CD14-positive monocyte (primary cell): ENCODE results near the gene F7. TPM values are rescaled to one million over a fixed set of nuclear protein-coding genes. Genes with fewer than 3 reads are reported as not detected.

Experiments used
- DNase-seq, 3 donors: peaks; one replicate each; pipeline ENCODE4 v3.0.0-alpha.2; 2011 to 2022
- H2AFZ ChIP-seq: 2 replicates; pipeline ENCODE4 v1.6.0; 2012; ENCODE audit warnings: mild to moderate bottlenecking, low read depth, low read length, inconsistent platforms; ENCODE audit not compliant: insufficient read depth, poor library complexity, severe bottlenecking
- H3K27ac ChIP-seq, 2 donors: 1 replicate in 1 of 2; 2 replicates in 1 of 2; pipeline ENCODE4 v1.5.1; 2012 to 2013; ENCODE audit warnings: low read length in 2 of 2, control low read depth in 1 of 2, inconsistent platforms in 1 of 2, low read depth in 1 of 2, mild to moderate bottlenecking in 1 of 2
- H3K27me3 ChIP-seq, 2 donors: one replicate each; pipeline versions ENCODE4 v1.6.0 to v1.6.1; 2011 to 2013; ENCODE audit warnings: low read length in 2 of 2; ENCODE audit not compliant: control insufficient read depth in 2 of 2, insufficient read depth in 2 of 2
- H3K36me3 ChIP-seq, 2 donors: replicated peaks in 1 of 2; 1 replicate in 1 of 2; 2 replicates in 1 of 2; pipeline versions ENCODE4 v1.5.1 to v1.6.1; 2012 to 2013; ENCODE audit warnings: low read length in 2 of 2, control low read depth in 1 of 2, inconsistent platforms in 1 of 2, mild to moderate bottlenecking in 1 of 2; ENCODE audit not compliant: insufficient read depth in 2 of 2, control insufficient read depth in 1 of 2
- H3K4me1 ChIP-seq, 2 donors: 1 replicate in 1 of 2; 2 replicates in 1 of 2; pipeline versions ENCODE4 v1.5.1 to v1.6.1; 2012 to 2013; ENCODE audit warnings: low read length in 2 of 2, control low read depth in 1 of 2, inconsistent platforms in 1 of 2, mild to moderate bottlenecking in 1 of 2, moderate library complexity in 1 of 2; ENCODE audit not compliant: insufficient read depth in 2 of 2, control insufficient read depth in 1 of 2
- H3K4me2 ChIP-seq: replicated peaks from 2 replicates; pipeline ENCODE3; 2012; ENCODE audit warnings: low read length, moderate library complexity, mild to moderate bottlenecking; ENCODE audit not compliant: poor library complexity, severe bottlenecking; ENCODE audit errors: extremely low read depth
- H3K4me3 ChIP-seq, 3 experiments: fragments of 200-600 bp in 1 of 3; sonication (generic) in 1 of 3; replicated peaks in 1 of 3; 1 replicate in 2 of 3; 2 replicates in 1 of 3; pipeline ENCODE4 v1.5.1; 2011 to 2013; ENCODE audit warnings: low read length in 3 of 3, mild to moderate bottlenecking in 3 of 3, control low read depth in 2 of 3, low read depth in 2 of 3, inconsistent platforms in 1 of 3, moderate library complexity in 1 of 3
- H3K79me2 ChIP-seq: 2 replicates; pipeline ENCODE4 v1.6.0; 2012; ENCODE audit warnings: mild to moderate bottlenecking, control low read depth, inconsistent platforms, low read length, moderate library complexity; ENCODE audit not compliant: insufficient read depth
- H3K9ac ChIP-seq: 2 replicates; pipeline ENCODE4 v1.6.0; 2017; ENCODE audit warnings: low read length, mild to moderate bottlenecking; ENCODE audit not compliant: insufficient read depth, poor library complexity, severe bottlenecking
- H3K9me3 ChIP-seq, 2 donors: replicated peaks in 1 of 2; 1 replicate in 1 of 2; 2 replicates in 1 of 2; pipeline versions ENCODE4 v1.5.1 to v1.6.1; 2012 to 2013; ENCODE audit warnings: low read length in 2 of 2, control low read depth in 1 of 2; ENCODE audit not compliant: control insufficient read depth in 1 of 2, insufficient read depth in 1 of 2
- H4K20me1 ChIP-seq: 2 replicates; pipeline ENCODE4 v1.6.0; 2012; ENCODE audit warnings: mild to moderate bottlenecking, low read length, control low read depth, moderate library complexity; ENCODE audit not compliant: insufficient read depth
- H3K27ac Mint-ChIP-seq, 7 donors: one replicate each; pipeline ENCODE4 v1.8.0; 2020; ENCODE audit warnings: mild to moderate bottlenecking in 7 of 7, mixed read lengths in 7 of 7, moderate library complexity in 6 of 7, inconsistent platforms in 2 of 7
- H3K27me3 Mint-ChIP-seq, 3 donors: one replicate each; pipeline ENCODE4 v1.8.0; 2021 to 2022; ENCODE audit warnings: low read depth in 3 of 3, mild to moderate bottlenecking in 3 of 3, mixed read lengths in 3 of 3, moderate library complexity in 3 of 3, inconsistent platforms in 1 of 3
- H3K36me3 Mint-ChIP-seq, 2 donors: one replicate each; pipeline ENCODE4 v1.8.0; 2020; ENCODE audit warnings: mixed read lengths in 2 of 2, inconsistent platforms in 1 of 2, mild to moderate bottlenecking in 1 of 2
- H3K4me1 Mint-ChIP-seq: one replicate; pipeline ENCODE4 v1.8.0; 2020; ENCODE audit warnings: mild to moderate bottlenecking, mixed read lengths
- H3K4me3 Mint-ChIP-seq, 2 donors: one replicate each; pipeline ENCODE4 v1.8.0; 2020; ENCODE audit warnings: mild to moderate bottlenecking in 2 of 2, mixed read lengths in 2 of 2, moderate library complexity in 1 of 2
- H3K9me3 Mint-ChIP-seq, 7 donors: one replicate each; pipeline ENCODE4 v1.8.0; 2020 to 2022; ENCODE audit warnings: mixed read lengths in 7 of 7, mild to moderate bottlenecking in 6 of 7, moderate library complexity in 6 of 7, inconsistent platforms in 2 of 7
- WGBS: methylation state at CpG from one replicate; pipeline ENCODE4 v1.1.5; 2013; ENCODE audit warnings: missing lambda C conversion rate; ENCODE audit not compliant: insufficient coverage; 5-methylcytosine and 5-hydroxymethylcytosine counted together
- intact Hi-C, 2 donors: fragments of 100-400 bp; cut with micrococcal nuclease; formaldehyde crosslinking; loops; one replicate each; pipeline versions ENCODE4 v1.15.0 to v1.15.1; 2023
- polyA plus RNA-seq, 3 donors: library from polyadenylated mRNA; depleted of rRNA in 1 of 3; unstranded in 2 of 3; stranded (reverse) in 1 of 3; fragments of 300-500 nt in 2 of 3; fragments of >200 nt in 1 of 3; fragmentation: Illumina TruSeq in 2 of 3; gene quantifications; 1 replicate in 2 of 3; 2 replicates in 1 of 3; pipeline ENCODE4 v1.2.3, GENCODE V29; 2012 to 2021
- TF ChIP-seq, protein P1 (sequence below): fragments of 200-600 bp; IDR thresholded peaks from one replicate; pipeline ENCODE4 v1.8.0; 2022; ENCODE audit warnings: antibody characterized with exemption, mild to moderate bottlenecking

F7 gene
- polyA plus RNA-seq, 3 donors, result not detected

DNA sequence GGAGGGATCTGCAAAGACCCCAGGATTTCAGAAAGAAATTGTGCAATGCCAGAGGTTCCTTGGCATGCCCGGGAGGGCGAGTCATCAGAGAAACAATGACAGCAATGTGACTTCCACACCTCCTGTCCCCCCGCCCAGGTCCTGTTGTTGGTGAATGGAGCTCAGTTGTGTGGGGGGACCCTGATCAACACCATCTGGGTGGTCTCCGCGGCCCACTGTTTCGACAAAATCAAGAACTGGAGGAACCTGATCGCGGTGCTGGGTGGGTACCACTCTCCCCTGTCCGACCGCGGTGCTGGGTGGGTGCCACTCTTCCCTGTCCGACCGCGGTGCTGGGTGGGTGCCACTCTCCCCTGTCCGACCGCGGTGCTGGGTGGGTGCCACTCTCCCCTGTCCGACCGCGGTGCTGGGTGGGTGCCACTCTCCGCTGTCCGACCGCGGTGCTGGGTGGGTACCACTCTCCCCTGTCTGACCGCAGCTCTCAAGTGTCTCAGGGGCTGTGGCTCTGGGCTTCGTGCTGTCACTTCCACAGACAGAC lies 11.8 kb downstream of the F7 start:
- Mint-ChIP-seq H3K4me3 (no peak overlapping the region), H3K4me1 (no peaks in the 10 kb centered on the region), H3K36me3 (no peaks in the 10 kb centered on the region), H3K9me3 (no peaks in the 10 kb centered on the region), H3K27ac (peak overlapping the region in 1 of 7 donors; percentile 69), H3K27me3 (peaks cover 3 to 4% (median 4%) of the 10 kb centered on the region in 3 donors)
- no peak overlapping the region for H3K4me3 ChIP-seq
- no peak overlapping the region for H3K9ac ChIP-seq
- H3K4me2 ChIP-seq, result no peak overlapping the region
- no peaks in the 10 kb centered on the region for H4K20me1 ChIP-seq
- H3K9me3 ChIP-seq, result no peaks in the 10 kb centered on the region
- H3K4me1 ChIP-seq, result no peaks in the 10 kb centered on the region
- TF ChIP-seq, protein P1, sequence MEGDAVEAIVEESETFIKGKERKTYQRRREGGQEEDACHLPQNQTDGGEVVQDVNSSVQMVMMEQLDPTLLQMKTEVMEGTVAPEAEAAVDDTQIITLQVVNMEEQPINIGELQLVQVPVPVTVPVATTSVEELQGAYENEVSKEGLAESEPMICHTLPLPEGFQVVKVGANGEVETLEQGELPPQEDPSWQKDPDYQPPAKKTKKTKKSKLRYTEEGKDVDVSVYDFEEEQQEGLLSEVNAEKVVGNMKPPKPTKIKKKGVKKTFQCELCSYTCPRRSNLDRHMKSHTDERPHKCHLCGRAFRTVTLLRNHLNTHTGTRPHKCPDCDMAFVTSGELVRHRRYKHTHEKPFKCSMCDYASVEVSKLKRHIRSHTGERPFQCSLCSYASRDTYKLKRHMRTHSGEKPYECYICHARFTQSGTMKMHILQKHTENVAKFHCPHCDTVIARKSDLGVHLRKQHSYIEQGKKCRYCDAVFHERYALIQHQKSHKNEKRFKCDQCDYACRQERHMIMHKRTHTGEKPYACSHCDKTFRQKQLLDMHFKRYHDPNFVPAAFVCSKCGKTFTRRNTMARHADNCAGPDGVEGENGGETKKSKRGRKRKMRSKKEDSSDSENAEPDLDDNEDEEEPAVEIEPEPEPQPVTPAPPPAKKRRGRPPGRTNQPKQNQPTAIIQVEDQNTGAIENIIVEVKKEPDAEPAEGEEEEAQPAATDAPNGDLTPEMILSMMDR, result no peak
- no peak overlapping the region for H2AFZ ChIP-seq
- H3K79me2 ChIP-seq, result no peaks in the 10 kb centered on the region
- no peak for DNase-seq
- peaks cover 0 to 8% of the 10 kb centered on the region in 2 donors for H3K27me3 ChIP-seq
- 94% methylated on average over 23 of the region's 26 CpGs for WGBS
- intact Hi-C loops, result no loop called here
- no peak overlapping the region for H3K27ac ChIP-seq
- no peaks in the 10 kb centered on the region for H3K36me3 ChIP-seq

DNA sequence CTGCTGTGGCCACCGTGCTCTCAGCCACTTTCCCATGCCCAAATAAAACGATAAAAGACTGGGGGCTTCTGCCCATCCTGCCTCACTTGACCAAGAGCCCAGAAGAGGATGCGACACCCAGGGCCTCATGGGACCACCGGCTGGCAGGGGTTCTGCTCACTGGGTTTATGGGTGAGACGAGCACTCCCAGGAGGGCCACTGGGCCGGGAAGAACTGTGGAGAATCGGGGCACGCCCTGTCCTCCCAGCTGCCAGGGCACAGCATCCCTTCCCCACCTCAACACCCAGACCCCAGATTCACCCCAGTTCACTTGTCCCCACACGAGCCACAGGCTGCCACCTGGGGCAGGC lies 12.3 kb downstream of the F7 start:
- no peak overlapping the region for H3K4me2 ChIP-seq
- H3K9me3 ChIP-seq, result no peaks in the 10 kb centered on the region
- H3K27me3 Mint-ChIP-seq, result peaks cover 3 to 7% (median 4%) of the 10 kb centered on the region in 3 donors
- H3K27ac ChIP-seq, result no peak overlapping the region
- H3K4me3 Mint-ChIP-seq, result no peak overlapping the region
- no peaks in the 10 kb centered on the region for H3K36me3 ChIP-seq
- no peak overlapping the region for H2AFZ ChIP-seq
- H3K4me3 ChIP-seq, result no peak overlapping the region
- no peaks in the 10 kb centered on the region for H3K36me3 Mint-ChIP-seq
- H3K4me1 Mint-ChIP-seq, result no peaks in the 10 kb centered on the region
- peaks cover 0 to 8% of the 10 kb centered on the region in 2 donors for H3K27me3 ChIP-seq
- intact Hi-C loops, result no loop called here
- no peaks in the 10 kb centered on the region for H3K9me3 Mint-ChIP-seq
- no peak overlapping the region for H3K9ac ChIP-seq
- no peak for DNase-seq
- TF ChIP-seq, protein P1, result no peak
- no peak overlapping the region for H3K27ac Mint-ChIP-seq
- no peaks in the 10 kb centered on the region for H4K20me1 ChIP-seq
- no peaks in the 10 kb centered on the region for H3K4me1 ChIP-seq
- no peaks in the 10 kb centered on the region for H3K79me2 ChIP-seq
- 89% methylated on average over 6 of the region's 9 CpGs for WGBS
